SU-DHL-6 (cell line): ENCODE measurements around the gene POLR3H.

Experiments
- CTCF ChIP-seq: fragments of 200-600 bp; sonication (generic); IDR thresholded peaks from one replicate; pipeline ENCODE4 v1.5.1; 2017; ENCODE audit warnings: antibody characterized with exemption, mild to moderate bottlenecking, low read length, moderate library complexity; ENCODE audit not compliant: insufficient read depth, poor library complexity, severe bottlenecking
- EZH2phosphoT487 ChIP-seq: fragments of 200-600 bp; sonication (generic), shearing (Covaris generic); conservative IDR thresholded peaks from 2 replicates; pipeline ENCODE4 v1.6.1; 2018; ENCODE audit warnings: mild to moderate bottlenecking, antibody characterized with exemption, low read length, moderate library complexity, mixed read lengths

GRCh38 chr22:41542224-41542623 lies 2.0 kb downstream of the POLR3H start:
- TF ChIP-seq CTCF (no peak), EZH2phosphoT487 (no peak)
